SU-DHL-6 (cell line): ENCODE data around the gene CCDC28A.

ENCODE experiments used
- H2AFZ ChIP-seq: fragments of 200-600 bp; sonication (generic); 2 replicates; pipeline ENCODE4 v1.6.1; 2014; ENCODE audit warnings: low read depth, mild to moderate bottlenecking, moderate library complexity, mixed read lengths, antibody characterized with exemption, low read length; ENCODE audit not compliant: severe bottlenecking
- H3F3A ChIP-seq: fragments of 200-600 bp; shearing (Covaris generic); 2 replicates; pipeline ENCODE4 v1.6.0; 2016; ENCODE audit warnings: antibody characterized with exemption, mild to moderate bottlenecking; ENCODE audit not compliant: insufficient read depth
- H3K27ac ChIP-seq: fragments of 200-600 bp; sonication (generic); 2 replicates; pipeline ENCODE4 v1.5.1; 2016; ENCODE audit warnings: low read depth, mild to moderate bottlenecking, low read length, moderate library complexity, mixed read lengths
- H3K27me3 ChIP-seq: fragments of 200-600 bp; sonication (generic), shearing (Covaris generic); 2 replicates; pipeline ENCODE4 v1.6.0; 2014; ENCODE audit warnings: mild to moderate bottlenecking, low read length
- H3K36me3 ChIP-seq: fragments of 200-600 bp; sonication (generic); 2 replicates; pipeline ENCODE4 v1.6.1; 2014; ENCODE audit warnings: mild to moderate bottlenecking, low read length, mixed read lengths
- H3K4me2 ChIP-seq: fragments of 300-600, 200-600 bp; shearing (Covaris generic), sonication (generic); 2 replicates; pipeline ENCODE4 v1.6.0; 2014; ENCODE audit warnings: low read length, low read depth, mild to moderate bottlenecking; ENCODE audit not compliant: poor library complexity, severe bottlenecking
- H3K4me3 ChIP-seq: fragments of 200-600 bp; sonication (generic); 2 replicates; pipeline ENCODE4 v1.5.1; 2014; ENCODE audit warnings: antibody characterized with exemption, low read length, mild to moderate bottlenecking, mixed read lengths; ENCODE audit not compliant: insufficient read depth, poor library complexity, severe bottlenecking
- H3K79me2 ChIP-seq: fragments of 200-600 bp; sonication (generic); 2 replicates; pipeline ENCODE4 v1.6.1; 2014; ENCODE audit warnings: mild to moderate bottlenecking, low read length, moderate library complexity; ENCODE audit not compliant: insufficient read depth
- H3K9ac ChIP-seq: fragments of 200-600 bp; sonication (generic); 2 replicates; pipeline ENCODE4 v1.7.0; 2014; ENCODE audit warnings: mild to moderate bottlenecking, low read length
- H3K9me2 ChIP-seq: fragments of 200-600 bp; sonication (generic); replicated peaks from 2 replicates; pipeline ENCODE4 v1.6.1; 2014; ENCODE audit warnings: low read length; ENCODE audit not compliant: insufficient read depth
- H3K9me3 ChIP-seq: fragments of 200-600 bp; sonication (generic); 2 replicates; pipeline ENCODE4 v1.6.1; 2014; ENCODE audit warnings: low read length, mixed read lengths; ENCODE audit not compliant: insufficient read depth
- H4K20me1 ChIP-seq: fragments of 200-600 bp; sonication (generic); 2 replicates; pipeline ENCODE4 v1.6.1; 2014; ENCODE audit warnings: low read depth, mild to moderate bottlenecking, antibody characterized with exemption, low read length, moderate library complexity, mixed read lengths
- EZH2phosphoT487 ChIP-seq: fragments of 200-600 bp; sonication (generic), shearing (Covaris generic); conservative IDR thresholded peaks from 2 replicates; pipeline ENCODE4 v1.6.1; 2018; ENCODE audit warnings: mild to moderate bottlenecking, antibody characterized with exemption, low read length, moderate library complexity, mixed read lengths
- TF ChIP-seq, protein P1 (sequence below): fragments of 200-600 bp; sonication (generic); IDR thresholded peaks from one replicate; pipeline ENCODE4 v1.5.1; 2017; ENCODE audit warnings: antibody characterized with exemption, mild to moderate bottlenecking, low read length, moderate library complexity; ENCODE audit not compliant: insufficient read depth, poor library complexity, severe bottlenecking

Gene CCDC28A

DNA sequence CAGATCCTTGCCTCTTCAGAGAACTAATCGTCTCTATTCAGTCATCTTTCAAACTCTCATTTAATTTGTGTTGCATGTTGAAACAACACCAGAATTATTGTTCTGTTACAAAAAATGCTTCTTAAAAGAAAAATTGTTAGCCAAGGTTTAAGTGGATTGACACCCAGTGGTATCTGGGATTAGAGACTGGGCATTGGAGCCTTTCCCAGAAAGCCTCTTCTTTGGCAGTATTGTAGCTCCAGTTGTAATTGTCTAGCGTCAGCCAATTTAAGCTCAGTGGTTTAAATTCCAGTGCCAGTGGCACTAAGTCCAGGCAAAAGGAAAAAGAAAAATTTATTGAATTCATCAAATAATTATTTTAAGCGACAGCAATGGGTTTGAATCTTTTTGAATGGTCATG, 801 bp downstream of the CCDC28A start:
- Histone ChIP-seq H3K4me2 (peak overlapping the region; percentile 87), H4K20me1 (no peaks in the 10 kb centered on the region), H2AFZ (no peak overlapping the region), H3K4me3 (peak overlapping the region; percentile 84), H3K27me3 (no peaks in the 10 kb centered on the region), H3K9ac (peak overlapping the region; percentile 85), H3K27ac (no peak overlapping the region), H3K9me3 (no peaks in the 10 kb centered on the region), H3K36me3 (no peaks in the 10 kb centered on the region), H3F3A (no peaks in the 10 kb centered on the region), H3K9me2 (no peaks in the 10 kb centered on the region), H3K79me2 (no peaks in the 10 kb centered on the region; the same call in 1 of the 2 replicates)
- TF ChIP-seq EZH2phosphoT487, result no peak
- TF ChIP-seq, protein P1, sequence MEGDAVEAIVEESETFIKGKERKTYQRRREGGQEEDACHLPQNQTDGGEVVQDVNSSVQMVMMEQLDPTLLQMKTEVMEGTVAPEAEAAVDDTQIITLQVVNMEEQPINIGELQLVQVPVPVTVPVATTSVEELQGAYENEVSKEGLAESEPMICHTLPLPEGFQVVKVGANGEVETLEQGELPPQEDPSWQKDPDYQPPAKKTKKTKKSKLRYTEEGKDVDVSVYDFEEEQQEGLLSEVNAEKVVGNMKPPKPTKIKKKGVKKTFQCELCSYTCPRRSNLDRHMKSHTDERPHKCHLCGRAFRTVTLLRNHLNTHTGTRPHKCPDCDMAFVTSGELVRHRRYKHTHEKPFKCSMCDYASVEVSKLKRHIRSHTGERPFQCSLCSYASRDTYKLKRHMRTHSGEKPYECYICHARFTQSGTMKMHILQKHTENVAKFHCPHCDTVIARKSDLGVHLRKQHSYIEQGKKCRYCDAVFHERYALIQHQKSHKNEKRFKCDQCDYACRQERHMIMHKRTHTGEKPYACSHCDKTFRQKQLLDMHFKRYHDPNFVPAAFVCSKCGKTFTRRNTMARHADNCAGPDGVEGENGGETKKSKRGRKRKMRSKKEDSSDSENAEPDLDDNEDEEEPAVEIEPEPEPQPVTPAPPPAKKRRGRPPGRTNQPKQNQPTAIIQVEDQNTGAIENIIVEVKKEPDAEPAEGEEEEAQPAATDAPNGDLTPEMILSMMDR, result no peak

DNA sequence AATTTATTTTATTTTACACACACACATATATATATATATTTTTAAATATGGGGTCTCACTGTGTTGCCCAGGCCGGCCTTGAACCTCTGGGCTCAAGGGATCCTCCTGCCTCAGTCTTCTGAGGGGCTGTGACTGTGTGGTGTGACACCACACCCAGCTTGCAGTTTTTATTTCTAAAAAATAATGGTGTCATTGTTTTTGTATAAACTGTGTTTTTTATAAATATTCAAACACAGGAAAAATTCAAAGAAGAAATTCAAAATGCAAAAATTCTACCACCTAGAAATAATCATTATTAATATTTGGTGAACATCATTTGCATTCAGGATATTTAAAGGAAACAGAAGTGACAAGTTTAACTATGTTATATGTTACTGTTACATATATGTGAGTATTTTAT, 3.1 kb downstream of the CCDC28A start:
- no peak for TF ChIP-seq EZH2phosphoT487
- TF ChIP-seq, protein P1, result no peak
- Histone ChIP-seq H3K27me3 (no peaks in the 10 kb centered on the region), H3F3A (no peaks in the 10 kb centered on the region), H3K9ac (no peak overlapping the region), H3K9me3 (no peaks in the 10 kb centered on the region), H2AFZ (no peak overlapping the region), H3K4me2 (no peak overlapping the region), H3K36me3 (no peaks in the 10 kb centered on the region), H3K79me2 (no peaks in the 10 kb centered on the region; the same call in 1 of the 2 replicates), H3K9me2 (no peaks in the 10 kb centered on the region), H3K27ac (no peak overlapping the region), H3K4me3 (no peak overlapping the region), H4K20me1 (no peaks in the 10 kb centered on the region)

DNA sequence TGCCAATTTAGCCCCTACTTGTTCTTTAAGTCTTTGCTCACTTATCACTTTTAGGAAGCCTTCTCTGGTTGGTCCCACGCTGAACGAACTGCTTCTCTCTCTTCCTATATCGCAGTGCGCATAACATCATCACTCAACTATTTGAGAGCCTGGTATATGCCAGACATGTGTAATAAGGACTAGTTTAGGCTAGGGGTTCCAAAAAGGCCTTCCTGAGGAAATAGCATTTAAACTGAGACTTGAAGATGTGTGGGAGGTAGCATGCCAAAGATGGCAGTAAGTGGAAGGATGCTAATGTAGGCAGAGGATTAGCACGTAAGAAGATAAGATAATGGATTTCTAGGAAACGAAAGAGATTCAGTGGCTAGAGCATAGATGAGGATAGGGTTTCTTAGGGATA, 4.8 kb downstream of the CCDC28A start:
- H3K27me3 ChIP-seq, result no peaks in the 10 kb centered on the region
- H3F3A ChIP-seq, result no peaks in the 10 kb centered on the region
- no peaks in the 10 kb centered on the region for H3K36me3 ChIP-seq
- H3K9ac ChIP-seq, result no peak overlapping the region
- H3K9me2 ChIP-seq, result no peaks in the 10 kb centered on the region
- no peak overlapping the region for H2AFZ ChIP-seq
- TF ChIP-seq, protein P1, result no peak
- TF ChIP-seq EZH2phosphoT487, result no peak
- H3K4me3 ChIP-seq, result no peak overlapping the region
- H4K20me1 ChIP-seq, result no peaks in the 10 kb centered on the region
- H3K27ac ChIP-seq, result no peak overlapping the region
- no peak overlapping the region for H3K4me2 ChIP-seq
- H3K79me2 ChIP-seq, result no peaks in the 10 kb centered on the region
- no peaks in the 10 kb centered on the region for H3K9me3 ChIP-seq

DNA sequence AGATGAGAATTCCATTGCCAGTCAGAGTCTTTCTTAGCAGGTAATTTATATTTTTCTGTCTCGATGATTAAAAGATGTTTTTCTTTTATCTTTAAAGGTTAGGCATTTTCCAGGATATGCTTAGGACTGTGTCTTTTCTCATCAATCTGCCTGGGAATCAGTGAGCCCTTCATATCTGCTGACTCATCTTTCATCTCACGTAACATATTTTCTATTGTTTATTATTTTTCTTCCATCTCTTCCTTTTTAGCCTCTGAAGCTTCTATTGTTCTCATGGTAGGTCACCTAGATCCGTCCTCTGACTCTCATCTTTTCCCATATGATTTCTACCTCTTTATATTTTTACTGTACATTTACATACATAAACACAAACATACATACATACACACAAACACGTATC, 8.7 kb downstream of the CCDC28A start:
- H3K79me2 ChIP-seq, result no peaks in the 10 kb centered on the region
- H3K4me2 ChIP-seq, result no peak overlapping the region
- H2AFZ ChIP-seq, result no peak overlapping the region
- H3K9me3 ChIP-seq, result no peaks in the 10 kb centered on the region
- H3K9ac ChIP-seq, result no peak overlapping the region
- TF ChIP-seq, protein P1, result no peak
- no peak for TF ChIP-seq EZH2phosphoT487
- H3K36me3 ChIP-seq, result no peaks in the 10 kb centered on the region; the same call in 1 of the 2 replicates
- H3F3A ChIP-seq, result no peaks in the 10 kb centered on the region
- H3K4me3 ChIP-seq, result no peak overlapping the region
- H4K20me1 ChIP-seq, result no peaks in the 10 kb centered on the region
- H3K27me3 ChIP-seq, result no peaks in the 10 kb centered on the region
- H3K9me2 ChIP-seq, result no peaks in the 10 kb centered on the region
- no peak overlapping the region for H3K27ac ChIP-seq
